T-helper 1 cell treated with Interleukin-12 subunit alpha and Interleukin-12 subunit beta and Interleukin-4 antibody, amounts not matched to agents 30 ng/mL and 1 ng/mL, for 36 hours (primary cell): Measurements from ENCODE around the gene ANKRD16. TPM values are rescaled to one million over a fixed set of nuclear protein-coding genes. Genes with fewer than 3 reads are reported as not detected.

Experiments
- intact Hi-C: fragments of 100-400 bp; cut with micrococcal nuclease; formaldehyde crosslinking; loops from one replicate; pipeline ENCODE4 v1.15.1; 2024
- total RNA-seq: library from RNA; stranded (reverse); gene quantifications from 2 replicates; pipeline ENCODE4 v1.2.3, GENCODE V29; 2022

The ANKRD16 gene
- total RNA-seq, 1 donor from 2014 or later, result 5.2 TPM

- intact Hi-C loops, result loop anchor here (1.0 to 10.0 kb wide), 10 partner anchors 78 to 988 kb away; partner anchors contain the start of genes AKR1E2, FBH1, RBM17 and TASOR2
Measured at GRCh38 chr10:5812283-5813090, 77.2 kb downstream of the ANKRD16 start.

Other genes starting within 250 kb of the ANKRD16 start
- 4.9 and 6.3 TPM in 2 replicates for gene ASB13, start 223.3 kb downstream of the ANKRD16 start, total RNA-seq
- gene TASOR2, start 205.1 kb downstream of the ANKRD16 start, total RNA-seq, result 66.4 and 71.4 TPM in 2 replicates
- 231 and 232 TPM in 2 replicates for gene GDI2, start 76.5 kb downstream of the ANKRD16 start, total RNA-seq
- gene FBH1, start 350 bp upstream of the ANKRD16 start, total RNA-seq, result 67.1 and 68.9 TPM in 2 replicates
- gene IL15RA, start 87.7 kb upstream of the ANKRD16 start, total RNA-seq, result 29.7 and 31.2 TPM in 2 replicates
- gene IL2RA, start 172.5 kb upstream of the ANKRD16 start, total RNA-seq, result 459 and 464 TPM in 2 replicates
- gene RBM17, start 199.1 kb upstream of the ANKRD16 start, total RNA-seq, result 167 and 176 TPM in 2 replicates